ENCODE results near the gene NTRK2.

DNA sequence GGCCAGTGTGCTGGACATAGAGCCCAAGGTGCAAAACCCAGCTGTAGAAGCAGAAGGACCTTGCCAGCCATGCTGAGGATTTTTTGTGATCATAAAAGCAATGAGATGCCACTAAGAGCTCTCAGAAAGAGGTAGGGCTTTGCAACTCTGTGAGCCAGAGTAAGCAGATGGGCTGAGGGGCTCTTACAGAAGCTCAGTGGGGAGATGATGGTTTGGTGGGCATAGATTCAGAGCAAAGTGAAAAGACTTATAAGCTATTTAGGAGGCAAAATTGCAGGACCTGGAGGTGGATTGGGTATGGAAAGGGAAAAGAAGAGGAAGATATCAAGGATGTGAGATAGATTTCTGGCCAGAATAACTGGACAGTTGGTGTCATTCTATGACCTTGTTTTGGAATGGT, 302.0 kb downstream of the NTRK2 start:
- TF ChIP-seq, protein P1, sequence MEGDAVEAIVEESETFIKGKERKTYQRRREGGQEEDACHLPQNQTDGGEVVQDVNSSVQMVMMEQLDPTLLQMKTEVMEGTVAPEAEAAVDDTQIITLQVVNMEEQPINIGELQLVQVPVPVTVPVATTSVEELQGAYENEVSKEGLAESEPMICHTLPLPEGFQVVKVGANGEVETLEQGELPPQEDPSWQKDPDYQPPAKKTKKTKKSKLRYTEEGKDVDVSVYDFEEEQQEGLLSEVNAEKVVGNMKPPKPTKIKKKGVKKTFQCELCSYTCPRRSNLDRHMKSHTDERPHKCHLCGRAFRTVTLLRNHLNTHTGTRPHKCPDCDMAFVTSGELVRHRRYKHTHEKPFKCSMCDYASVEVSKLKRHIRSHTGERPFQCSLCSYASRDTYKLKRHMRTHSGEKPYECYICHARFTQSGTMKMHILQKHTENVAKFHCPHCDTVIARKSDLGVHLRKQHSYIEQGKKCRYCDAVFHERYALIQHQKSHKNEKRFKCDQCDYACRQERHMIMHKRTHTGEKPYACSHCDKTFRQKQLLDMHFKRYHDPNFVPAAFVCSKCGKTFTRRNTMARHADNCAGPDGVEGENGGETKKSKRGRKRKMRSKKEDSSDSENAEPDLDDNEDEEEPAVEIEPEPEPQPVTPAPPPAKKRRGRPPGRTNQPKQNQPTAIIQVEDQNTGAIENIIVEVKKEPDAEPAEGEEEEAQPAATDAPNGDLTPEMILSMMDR (IDR thresholded peaks at IDR 0.05) = no peak
- no peak for TF ChIP-seq POLR2A (IDR thresholded peaks at IDR 0.05)
